GM12878 (cell line): Measurements from ENCODE around the gene AKAP8.

ENCODE experiments used
- CTCF ChIP-seq, 3 experiments: IDR thresholded peaks in 2 of 3; conservative IDR thresholded peaks in 1 of 3; 2 replicates each; pipeline ENCODE4 v1.5.1; 2011; ENCODE audit warnings: low read depth in 3 of 3, low read length in 3 of 3, mild to moderate bottlenecking in 3 of 3, control low read depth in 2 of 3, moderate library complexity in 2 of 3, inconsistent platforms in 1 of 3, mixed read lengths in 1 of 3; ENCODE audit not compliant: control insufficient read depth in 2 of 3, insufficient read depth in 1 of 3; ENCODE audit errors: extremely low read depth in 1 of 3
- NFXL1 ChIP-seq: fragments of 450-650 bp; IDR thresholded peaks from 2 replicates; pipeline ENCODE4 v1.6.1; 2017; ENCODE audit warnings: antibody characterized with exemption, mild to moderate bottlenecking, borderline replicate concordance
- POLR2A ChIP-seq: IDR thresholded peaks from 2 replicates; pipeline ENCODE4 v1.6.1; 2011; ENCODE audit warnings: low read depth, mild to moderate bottlenecking, low read length
- USF2 ChIP-seq: IDR thresholded peaks from 2 replicates; pipeline ENCODE4 v1.6.1; 2011; ENCODE audit warnings: low read depth, low read length, improper control_type of control experiment, borderline replicate concordance

- no peak for TF ChIP-seq USF2
- no peak for TF ChIP-seq NFXL1
- no peak for TF ChIP-seq POLR2A
- TF ChIP-seq CTCF (IDR thresholded peaks at IDR 0.05 in 2 of 3, conservative IDR thresholded peaks at IDR 0.05 in 1 of 3; ENCODE audit: control insufficient read depth in 2 of 3, extremely low read depth in 1 of 3, insufficient read depth in 1 of 3, low read depth in 3 of 3, low read length in 3 of 3): no peak
Measured at GRCh38 chr19:15421721-15422260, 42.2 kb upstream of the AKAP8 start.
